T-helper 2 cell (primary cell): ENCODE measurements around the gene RCAN3.
"Not testable (repeated sequence)": the region's sequence is repeated elsewhere in the genome, so short reads cannot be mapped to it uniquely, and the experiment has no call there.

Experiments used
- DNase-seq, 5 experiments: peaks; one replicate each; pipeline versions ENCODE4 v3.0.0 to v3.0.0-alpha.2; 2012 to 2022

Gene RCAN3

DNA sequence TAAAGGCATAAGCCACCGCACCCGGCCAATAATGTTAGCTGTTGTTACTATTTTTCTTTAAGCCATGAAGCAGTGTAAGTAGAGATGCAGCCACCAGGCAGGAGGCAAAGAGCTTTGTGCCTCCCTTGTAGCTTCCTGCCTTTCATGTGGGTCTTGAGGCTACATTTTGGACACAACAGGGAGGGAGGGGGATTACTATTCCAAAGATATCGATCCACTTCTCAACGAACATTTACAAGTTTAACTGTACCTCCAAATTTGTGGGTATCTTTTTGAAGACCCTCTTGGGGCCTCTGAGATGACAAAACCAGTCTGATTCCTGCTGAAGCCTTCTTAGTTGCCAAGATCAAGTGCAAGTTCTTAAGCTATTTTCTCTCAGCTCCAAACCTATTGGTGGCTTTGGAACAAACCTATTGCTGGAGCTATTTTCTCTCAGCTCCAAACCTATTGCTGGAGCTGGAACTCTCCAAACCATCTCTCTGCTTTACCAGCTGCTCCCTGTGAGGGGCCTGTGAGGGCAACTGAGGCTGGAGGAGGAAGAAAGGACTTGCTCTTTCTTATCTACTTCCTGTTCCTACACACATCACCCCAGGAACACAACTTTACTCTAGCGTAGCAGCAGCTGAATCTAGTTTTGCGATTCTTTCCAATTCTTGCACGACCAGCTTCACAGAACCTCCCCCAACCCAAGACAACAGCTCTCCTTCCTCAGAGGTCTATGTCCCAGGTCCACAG is 16.1 kb upstream of the RCAN3 start:
- DNase-seq = peak in 3 of 5 experiments; percentile 37 to 70 (median 51)

DNA sequence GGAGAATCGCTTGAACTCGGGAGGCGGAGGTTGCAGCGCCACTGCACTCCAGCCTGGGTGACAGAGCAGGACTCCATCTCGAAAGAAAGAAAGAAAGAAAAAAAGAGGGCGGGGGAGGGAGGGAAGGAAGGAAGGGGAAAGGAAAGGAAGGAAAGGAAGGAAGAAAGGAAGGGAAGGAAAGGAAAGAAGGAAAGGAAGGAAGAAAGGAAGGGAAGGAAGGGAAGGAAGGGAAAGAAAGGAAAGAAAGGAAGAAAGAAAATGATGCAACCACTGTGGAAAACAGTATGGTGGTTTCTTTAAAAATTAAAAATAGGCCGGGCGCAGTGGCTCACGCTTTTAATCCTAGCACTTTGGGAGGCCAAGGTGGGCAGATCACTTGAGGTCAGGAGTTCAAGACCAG is 15.2 kb upstream of the RCAN3 start:
- no peak for DNase-seq

DNA sequence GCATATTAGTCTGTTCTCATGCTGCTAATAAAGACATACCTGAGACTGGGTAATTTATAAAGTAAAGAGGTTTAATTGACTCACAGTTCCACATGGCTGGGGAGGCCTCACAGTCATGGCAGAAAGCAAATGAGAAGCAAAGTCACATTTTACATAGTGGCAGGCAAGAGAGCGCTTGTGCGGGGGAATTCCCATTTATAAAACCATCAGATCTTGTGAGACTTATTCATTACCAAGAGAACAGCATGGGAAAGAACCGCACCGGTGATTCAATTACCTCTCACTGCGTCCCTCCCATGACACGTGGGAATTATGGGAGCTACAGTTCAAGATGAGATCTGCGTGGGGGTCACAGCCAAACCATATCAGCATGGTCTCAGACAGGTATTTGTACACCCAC is 14.5 kb upstream of the RCAN3 start:
- DNase-seq = peak in 2 of 5 experiments; percentile 34 to 58

DNA sequence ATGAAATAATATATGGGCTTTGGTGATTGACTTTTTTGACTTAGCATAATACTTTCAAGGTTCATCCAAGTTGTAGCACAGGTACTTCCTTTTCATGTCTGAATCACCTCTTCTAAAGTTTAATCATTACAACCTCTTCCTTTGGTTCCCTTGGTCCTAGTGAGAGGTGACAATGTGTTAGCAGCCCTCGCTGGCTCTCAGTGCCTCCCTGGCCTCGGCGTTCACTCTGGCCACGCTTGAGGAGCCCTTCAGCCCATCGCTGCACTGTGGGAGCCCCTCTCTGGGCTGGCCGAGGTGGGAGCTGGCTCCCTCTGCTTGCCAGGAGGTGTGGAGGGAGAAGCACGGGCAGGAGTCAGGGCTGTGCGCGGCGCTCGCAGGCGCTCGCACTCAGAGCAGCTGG is 13.0 kb upstream of the RCAN3 start:
- no peak for DNase-seq

DNA sequence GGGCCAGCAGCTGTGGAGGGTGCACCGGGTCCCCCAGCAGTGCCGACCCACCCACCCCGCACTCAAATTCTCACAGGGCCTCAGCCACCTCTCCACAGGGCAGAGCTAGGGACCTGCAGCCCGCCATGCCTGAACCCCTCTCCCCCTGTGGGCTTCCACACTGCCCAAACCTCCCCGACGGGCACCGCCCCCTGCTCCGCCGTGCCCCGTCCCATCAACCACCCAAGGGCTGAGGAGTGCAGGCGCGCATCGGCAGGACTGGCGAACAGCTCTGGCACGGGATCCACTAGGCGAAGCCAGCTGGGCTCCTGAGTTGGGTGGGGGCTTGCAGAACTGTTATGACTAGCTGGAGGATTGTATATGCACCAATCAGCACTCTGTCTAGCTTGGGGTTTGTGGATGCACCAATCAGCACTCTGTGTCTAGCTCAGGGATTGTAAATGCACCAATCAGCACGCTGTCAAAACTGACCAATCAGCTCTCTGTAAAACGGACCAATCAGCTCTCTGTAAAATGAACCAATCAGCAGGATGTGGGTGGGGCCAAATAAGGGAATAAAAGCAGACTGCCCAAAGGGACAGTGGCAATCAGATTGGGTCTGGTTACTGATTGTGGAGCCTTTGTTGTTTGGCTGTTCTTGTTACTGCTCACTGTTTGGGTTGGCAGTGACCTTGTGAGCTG is 12.4 kb upstream of the RCAN3 start:
- DNase-seq = no peak

DNA sequence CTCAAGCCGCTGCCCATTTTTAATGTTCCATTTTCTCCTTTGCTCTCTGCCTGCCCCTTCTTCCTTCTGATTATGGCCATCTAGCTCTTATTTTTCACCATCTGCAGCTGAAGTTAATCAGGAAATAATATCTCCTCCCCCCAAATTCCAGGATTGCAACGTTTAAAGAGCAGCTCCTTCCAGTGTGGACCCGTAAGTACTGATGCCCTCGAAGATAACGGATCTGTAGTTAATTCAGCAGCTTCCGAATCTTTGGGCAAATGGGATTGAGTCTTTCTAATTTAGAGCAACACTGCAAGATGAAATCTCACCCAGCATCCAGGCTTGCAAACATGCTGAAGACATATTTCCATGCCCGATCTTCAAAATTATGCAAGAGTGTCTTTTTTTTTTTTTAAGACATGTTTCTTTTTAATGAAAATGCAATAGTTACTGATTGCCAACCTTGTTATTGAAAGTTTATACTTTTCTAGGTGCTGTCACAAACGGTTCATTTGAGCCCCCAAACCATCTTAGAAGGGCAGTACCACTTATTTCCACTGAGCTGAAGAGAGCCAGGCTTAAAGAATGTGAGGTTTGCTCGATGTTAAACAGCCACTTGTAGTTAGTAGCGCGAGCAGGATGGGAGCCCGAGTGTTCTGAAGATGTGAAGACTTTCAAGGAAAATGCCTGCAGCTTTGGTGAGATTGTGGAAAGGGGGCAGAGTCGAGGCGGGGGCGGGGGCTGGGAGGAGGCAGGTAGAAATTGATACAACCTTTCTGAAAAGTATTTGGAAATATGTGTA is 10.9 kb upstream of the RCAN3 start:
- DNase-seq = no peak

DNA sequence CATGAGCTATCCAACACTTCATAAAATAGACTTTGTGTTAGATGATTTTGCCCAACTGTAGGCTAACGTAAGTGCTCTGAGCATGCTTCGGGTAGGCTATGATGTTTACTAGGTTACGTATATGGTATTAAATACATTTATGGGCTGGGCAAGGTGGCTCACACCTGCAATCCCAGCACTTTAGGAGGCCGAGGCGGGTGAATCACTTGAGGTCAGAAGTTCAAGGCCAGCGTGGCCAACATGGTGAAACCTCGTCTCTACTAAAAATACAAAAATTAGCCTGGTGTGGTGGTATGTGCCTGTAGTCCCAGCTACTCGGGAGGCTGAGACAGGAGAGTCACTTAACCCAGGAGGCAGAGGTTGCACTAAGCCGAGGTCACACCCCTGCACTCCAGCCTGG is 9.7 kb upstream of the RCAN3 start:
- DNase-seq = not testable (repeated sequence)

DNA sequence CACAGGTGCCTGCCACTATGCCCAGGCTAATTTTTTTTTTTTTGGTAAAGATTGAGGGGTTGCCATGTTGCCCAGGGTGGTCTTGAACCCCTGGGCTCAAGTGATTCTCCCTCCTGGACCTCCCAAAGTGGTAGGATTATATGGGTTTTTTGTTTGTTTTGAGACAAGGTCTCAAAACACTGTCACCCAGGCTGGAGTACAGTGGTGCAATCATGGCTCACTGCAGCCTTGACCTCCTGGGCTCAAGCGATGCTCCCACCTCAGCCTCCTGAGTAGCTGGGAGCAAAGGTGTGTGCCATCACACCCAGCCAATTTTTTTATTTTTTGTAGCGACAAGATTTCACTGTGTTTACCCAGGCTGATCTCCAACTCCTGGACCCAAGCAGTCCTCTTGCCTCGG is 8.9 kb upstream of the RCAN3 start:
- DNase-seq = no peak

DNA sequence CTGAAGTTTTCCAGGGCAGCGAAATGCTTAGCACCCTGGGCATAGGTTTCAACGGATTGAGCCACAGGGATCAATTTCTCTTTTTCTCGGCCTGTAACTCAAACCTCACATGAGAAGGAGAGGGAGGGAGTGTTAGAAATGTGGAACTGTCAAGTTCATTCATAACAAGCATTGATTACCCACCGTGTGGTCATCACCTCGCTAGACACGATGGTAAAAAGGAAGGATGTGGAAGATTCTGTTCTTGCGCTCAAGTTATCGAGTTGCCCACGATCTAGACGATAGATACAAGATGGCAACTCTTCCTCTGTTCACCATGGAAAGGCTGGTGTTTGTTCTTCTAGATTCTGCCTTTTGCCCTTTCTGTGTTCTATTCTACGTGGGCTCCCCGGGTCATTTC is 4.0 kb upstream of the RCAN3 start:
- peak in 1 of 5 experiments; percentile 64 for DNase-seq

DNA sequence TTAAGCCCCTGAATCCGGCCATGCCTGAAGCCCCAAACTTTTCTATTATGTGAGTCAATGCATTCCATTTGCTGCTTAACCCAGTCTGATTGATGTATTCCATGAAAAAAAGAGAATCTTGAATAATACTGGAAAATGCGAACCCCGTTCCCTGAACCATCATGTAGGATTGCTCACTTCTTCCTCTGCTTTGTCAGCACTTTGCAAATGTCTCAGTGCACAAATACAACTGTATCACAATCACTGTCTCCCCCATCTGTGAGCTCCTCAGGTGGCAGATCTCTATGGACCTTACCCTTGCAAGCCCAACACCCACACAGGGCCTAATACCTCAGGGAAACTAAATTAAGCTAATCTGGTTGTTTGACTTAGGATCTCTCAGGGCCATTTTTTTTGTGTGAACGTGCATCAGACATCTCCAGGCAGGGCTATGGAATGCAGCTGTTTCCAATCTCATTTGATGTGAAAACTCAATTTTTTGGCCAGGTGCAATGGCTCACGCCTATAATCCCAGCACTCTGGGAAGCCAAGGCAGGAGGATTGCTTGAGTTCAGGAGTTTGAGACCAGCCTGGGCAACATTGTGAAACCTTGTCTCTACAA is 2.1 kb upstream of the RCAN3 start:
- DNase-seq = no peak

DNA sequence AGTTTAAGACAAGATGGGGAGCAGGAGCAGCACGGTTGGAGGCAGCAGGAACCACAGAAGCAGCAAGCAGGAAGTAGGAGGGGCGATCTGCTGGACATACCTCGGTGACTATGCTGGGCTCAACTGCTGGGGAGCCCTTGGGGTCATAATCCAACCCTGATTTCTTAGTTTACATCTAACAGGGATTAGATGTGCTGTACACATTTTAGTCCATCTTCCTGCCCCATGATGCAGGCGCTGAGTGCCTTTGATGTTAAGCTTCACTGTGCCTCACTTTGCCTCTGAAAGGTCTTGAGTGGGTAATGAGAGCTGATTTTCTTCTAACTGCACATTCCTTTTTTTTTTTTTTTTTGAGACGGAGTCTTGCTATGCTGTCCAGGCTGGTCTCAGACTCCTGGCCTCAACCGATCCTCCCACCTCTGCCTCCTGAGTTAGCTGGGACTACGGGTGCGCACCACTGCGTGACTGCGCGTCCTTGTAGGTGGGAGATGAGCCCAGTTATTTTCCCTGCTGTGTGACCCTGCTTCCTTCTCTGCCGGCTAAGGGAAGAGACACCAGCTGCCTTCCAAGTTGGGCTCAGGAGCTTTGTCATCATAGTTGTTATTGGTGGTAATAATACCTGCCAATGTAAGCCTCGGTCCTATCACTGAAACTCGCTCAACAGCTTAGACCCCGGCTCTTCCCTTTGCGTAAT is 1.1 kb upstream of the RCAN3 start:
- DNase-seq = peak in 1 of 5 experiments; percentile 84

DNA sequence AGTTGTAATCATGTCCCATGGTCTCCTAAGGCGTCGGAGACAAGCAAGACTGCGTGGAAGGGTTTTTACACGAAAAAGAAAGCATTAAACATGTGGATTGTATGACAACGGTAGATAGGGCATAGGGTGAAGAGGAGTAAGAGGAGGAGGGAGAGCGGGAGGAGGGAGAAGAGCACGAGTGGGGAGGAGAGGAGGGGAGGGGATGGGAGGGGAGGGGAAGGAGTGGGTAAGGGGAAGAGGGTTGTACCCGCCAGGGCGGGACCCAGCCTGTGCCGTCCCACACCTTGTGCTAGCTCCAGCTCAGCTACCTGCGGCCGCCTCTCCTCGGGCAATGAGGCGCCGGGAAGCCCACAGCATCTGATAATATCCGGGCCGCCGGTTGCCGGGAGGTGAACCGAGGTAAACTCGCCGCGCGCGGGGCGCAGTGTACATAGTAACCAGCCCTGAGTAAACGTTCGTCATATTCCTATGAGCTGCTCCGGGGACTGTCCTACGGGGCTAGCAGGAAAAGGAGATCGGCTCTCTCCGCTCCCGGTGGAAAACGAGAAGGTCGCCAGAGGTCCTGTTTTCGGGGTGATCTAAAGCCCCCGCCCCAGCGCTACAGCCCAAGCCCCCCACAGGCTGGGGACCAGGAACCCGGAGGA is 449 bp upstream of the RCAN3 start:
- DNase-seq = peak; percentile 65 to 88 (median 85)

DNA sequence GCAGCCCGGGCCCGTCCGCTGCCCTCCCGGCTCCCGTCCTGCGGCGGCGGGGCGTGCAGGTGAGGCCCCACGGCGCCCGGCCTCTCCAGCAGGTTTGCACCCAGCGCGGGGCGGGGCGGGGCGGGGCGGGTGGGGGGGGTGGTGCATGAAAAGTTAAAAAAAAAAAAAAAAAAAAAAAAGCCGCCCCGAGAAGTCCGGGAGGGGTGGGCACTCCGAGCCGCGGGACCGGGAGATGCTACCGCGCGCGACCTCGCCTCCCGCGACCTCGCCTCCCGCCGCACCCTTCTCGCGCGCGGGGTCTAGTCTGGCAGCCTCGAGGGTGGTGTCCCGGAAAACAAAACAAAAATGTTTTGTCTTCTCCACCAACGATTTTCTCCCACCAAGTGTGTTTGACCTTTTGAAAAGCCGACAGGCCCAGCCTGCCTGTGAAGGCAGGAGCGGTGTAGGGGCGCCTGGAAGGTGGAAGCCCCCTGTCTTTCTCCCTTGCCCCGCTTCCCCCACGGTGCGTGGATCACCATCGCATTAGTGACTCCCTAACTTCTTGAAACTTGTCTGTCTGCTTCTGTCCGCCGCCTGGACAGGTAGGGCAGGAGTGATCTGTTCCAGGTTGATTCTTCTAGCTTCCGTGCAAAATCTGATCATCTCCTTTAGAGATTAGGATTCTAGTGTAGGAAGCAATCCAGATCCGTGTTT is 569 bp downstream of the RCAN3 start:
- DNase-seq = no peak

DNA sequence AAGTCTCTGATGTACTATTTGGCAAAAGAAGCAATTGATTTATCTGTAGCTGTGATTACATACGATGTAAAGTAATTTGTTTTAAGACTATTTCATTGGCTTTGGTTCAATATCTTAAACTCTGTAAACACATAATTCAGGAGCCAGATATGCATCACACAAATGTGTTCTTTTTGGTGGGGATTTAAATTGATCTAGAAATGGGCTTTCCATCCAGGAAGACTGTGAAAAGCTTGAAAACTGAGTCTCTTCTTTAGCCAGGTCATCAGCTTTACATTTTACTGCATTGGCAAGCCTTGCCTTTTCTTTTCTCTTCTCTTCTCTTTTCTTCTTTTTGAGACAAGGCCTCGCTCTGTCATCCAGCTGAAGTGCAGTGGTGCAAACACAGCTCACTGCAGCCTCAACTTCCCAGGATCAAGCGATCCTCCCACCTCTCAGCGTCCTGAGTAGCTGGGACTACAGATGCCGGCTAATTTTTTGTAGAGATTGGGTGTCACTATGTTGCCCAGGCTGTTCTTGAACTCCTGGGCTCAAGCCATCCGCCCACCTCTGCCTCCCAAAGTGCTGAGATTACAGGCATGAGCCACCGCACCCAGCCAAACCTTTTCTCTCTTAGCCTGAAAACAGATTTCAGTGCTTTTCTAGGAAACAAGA is 1.4 kb downstream of the RCAN3 start:
- peak in 1 of 5 experiments; percentile 28 for DNase-seq

DNA sequence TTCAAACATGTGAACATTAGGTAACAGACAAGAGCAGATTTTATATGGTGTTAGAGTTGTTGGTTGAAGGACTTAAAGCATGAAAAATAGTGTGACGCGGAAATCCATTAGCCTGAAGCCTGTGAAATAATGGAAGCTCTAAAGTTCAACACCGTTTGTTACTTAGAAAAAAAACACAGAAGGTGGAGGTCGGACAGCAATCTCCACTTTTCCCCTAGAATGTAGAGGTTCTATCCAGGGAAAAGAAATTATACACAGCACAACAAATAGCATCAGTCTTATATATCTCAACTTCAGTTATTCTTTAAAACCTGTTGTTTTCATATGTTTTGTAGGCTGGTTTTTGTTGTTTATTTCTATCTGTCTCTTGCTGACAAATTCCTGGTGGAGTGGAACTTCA is 1.9 kb downstream of the RCAN3 start:
- no peak for DNase-seq

DNA sequence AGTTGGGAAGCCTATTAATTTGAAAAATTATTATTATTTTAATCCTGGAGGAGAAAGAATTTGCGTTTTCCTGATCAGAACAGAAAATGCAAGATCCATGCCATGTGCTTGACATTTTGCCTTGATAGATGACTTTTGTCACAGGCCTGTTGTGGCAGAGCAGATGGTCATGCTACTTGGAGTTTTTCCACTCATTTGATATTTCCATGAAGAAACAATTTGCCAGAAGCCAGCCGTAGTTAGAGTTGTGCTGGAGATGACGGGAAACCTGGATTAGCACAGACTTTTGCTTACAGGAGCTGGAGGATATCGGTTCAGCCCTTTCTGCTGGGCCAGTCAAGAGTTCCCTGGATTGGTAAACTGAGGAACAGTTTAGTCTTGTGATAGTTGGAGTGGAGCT is 3.2 kb downstream of the RCAN3 start:
- no peak for DNase-seq

DNA sequence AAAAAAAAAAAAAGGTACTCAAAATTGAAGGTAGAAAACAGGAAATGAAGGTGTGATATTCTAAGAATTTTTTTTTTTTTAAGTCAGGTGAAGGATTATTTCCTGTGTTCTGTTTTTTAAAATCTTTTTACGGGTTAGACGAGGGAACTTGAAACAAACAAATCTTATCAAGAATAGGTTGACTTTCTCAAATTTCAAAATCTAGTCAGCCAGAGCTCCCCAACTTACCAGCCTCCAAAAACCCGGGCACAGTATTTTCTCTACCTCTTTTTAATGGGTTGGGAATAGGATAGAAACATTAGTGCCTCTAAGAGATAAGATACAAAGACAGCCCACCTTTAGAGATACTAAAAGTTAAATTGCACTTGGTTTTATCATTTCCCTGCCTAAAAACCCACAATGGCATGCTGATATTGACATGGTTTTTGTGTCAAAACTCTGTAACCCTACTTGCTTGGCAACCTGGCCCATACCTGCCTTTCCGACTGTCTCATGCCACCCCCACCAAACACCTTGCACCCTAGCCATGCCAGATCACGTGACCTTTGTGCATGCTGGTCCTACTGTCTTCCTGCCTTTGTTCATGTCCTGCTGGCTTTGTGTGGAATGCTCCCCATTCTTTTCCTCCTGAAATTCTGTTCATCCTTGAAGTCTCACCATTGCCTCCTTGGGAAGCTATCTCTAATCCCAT is 4.2 kb downstream of the RCAN3 start:
- peak in 2 of 5 experiments; percentile 37 to 68 for DNase-seq

DNA sequence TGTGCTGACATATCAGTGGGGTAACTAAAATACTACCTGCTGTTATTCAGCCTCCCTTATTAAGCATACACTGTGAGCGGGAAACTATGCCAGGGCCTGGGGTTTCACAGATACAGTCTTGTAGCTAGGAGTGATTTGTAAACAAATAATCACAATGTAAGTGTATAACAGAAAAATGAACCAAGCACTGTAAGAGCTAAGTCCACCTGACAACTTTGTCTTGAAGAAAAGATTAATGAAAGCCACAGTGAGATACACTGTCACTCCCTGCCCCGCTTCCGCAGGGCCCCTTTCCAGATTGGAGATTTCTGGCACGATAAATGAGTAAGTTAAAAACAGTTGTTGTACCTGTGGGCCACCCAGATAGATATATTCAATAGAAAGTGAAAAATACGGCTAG is 4.8 kb downstream of the RCAN3 start:
- peak in 3 of 5 experiments; percentile 43 to 67 (median 46) for DNase-seq

DNA sequence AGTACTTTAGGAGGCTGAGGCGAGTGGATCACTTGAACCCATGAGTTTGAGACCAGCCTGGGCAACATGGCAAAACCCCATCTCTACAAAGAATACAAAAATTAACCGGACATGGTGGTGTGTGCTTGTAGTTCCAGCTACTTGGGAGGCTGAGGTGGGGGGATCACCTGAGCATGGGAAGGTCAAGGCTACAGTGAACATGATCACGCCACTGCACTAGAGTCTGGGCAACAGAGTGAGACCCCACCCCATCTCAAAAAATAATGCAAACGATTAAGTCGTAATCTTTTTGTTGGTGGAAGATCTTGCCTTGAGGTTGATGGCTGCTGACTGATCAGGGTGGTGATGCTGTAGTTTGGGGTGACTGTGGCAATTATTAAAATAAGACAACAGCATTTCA is 6.3 kb downstream of the RCAN3 start:
- no peak for DNase-seq

DNA sequence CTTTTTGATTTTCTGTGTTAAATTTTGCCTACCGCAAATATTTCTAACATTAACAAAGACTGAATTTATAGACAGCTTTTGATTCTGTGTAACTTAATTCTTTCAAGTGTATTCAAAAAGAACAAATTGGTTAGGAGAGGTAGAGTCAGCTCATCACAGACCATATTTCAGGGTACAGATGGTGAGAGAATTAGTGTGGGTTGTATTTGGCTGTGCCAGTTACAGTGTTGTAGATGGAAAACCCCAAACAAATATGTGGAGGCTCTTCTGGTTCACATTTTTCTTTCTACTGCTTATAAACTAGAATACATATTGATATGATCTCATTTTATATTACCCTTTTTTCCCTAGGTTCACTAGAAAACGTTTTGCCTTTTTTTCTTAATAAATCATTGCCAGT is 11.1 kb downstream of the RCAN3 start:
- DNase-seq = no peak
